NCI-H2227 (cell line): ENCODE results near the gene CAMK1D.

Experiments used
- DNase-seq: peaks from one replicate; lab custom pipeline; 2025; ENCODE audit not compliant: unreplicated experiment; lab: John Stamatoyannopoulos, UW

CAMK1D gene

DNA sequence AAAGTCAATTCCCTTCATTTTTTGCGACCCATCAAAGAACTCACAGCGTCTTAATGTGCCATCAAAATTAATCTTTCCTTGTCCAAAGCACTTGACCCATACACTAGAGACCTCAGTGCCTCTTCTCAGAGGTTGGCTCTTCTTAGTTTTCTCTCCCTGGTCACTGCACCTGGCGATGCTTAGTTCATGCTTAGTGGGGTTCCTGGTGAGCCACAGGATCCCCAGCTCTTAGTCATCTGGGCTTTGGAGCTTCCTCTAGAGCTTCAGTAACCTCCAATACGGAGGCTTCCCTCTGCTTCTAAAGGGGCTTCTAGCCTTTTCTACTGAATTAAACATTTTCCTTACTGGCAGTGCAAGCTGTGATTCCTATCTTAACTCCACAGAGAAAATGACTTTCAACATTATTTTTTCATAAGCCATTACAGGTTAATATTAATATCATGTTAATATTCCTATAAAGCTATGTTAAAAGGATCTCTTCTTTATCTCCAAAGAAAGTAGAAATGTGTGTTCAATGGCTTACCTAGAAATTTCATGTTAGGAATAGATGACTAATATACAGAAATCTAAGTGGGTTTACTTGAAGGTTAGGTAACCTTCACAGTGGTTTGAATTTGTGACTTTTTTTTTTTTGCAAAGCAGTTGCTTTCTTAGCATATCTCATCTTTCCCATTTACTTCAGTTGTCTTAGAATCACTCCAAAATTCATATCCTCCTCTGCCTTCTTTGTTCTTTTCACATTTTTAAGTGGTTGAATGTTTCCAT is 295.2 kb downstream of the CAMK1D start:
- no peak for DNase-seq

GRCh38 chr10:12645449-12645848 is 296.1 kb downstream of the CAMK1D start:
- no peak for DNase-seq

- DNase-seq, result no peak
These were observed 299.8 kb downstream of the CAMK1D start for GRCh38 chr10:12649012-12649584.

GRCh38 chr10:12650122-12650521 is 300.8 kb downstream of the CAMK1D start:
- DNase-seq, result no peak

DNA sequence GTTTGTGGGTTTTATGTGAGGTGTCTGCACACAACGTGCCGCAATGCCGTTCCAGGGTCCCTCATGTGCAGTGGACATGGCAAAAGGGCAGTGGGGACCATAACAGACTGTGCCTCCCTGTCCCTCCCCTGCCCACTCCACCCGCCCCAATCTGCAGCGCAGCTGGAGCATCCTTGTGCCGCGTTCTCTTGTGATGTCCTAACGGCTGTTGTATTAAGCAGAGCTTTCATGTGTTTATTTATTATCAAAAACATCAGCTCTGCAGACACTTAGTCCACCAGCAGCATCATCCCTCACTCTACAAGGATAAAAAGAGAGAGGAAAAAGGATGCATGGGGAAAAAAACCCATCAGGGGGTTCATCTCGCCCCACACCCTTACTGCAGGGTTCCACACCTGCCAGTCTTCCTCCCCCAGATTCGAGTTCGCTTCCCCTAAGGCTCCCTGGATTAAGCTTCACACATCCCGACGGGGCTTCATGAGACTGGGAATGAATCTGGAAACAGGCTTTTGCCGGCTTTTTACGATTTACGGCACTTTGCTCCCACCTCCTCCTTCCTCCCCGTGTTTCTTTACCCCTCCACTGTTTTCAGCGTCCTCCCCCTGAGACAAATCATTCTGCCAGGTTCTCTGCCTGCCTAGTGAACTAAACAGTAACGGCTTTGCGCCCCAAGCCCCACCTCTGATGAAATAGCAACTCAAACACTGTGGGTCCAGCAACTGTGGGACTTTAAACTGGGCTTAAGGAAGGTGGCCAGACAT is 301.4 kb downstream of the CAMK1D start:
- DNase-seq, result no peak

- DNase-seq, result no peak
These were observed 306.6 kb downstream of the CAMK1D start for GRCh38 chr10:12655940-12656339.

DNA sequence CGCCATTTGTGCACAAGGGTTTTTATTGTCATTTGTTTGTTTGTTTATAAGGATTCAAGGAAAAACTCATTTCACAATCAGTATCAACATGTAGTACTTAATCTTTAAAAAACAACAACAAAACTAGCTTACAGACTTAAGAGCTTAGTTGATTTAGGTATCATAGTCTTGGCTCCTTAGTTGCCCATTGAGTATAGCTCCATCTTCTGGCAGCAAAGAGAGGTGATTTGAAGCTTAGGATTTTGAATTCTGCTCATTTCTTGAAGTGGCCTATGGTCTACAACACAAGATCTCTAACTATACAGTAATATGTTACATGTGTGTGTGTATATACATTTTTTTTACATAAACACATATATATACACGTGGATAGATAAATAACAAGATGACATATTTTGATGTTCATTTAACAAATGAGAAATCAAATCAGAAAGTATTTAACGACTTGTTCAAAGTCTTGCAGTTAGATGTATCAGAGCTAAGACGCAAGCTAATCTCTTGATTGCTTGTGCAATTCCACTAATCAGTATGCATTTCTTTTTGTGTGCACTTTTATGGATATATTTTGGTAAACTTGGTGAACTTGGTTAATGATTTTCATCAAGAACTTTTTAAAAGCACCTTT is 307.3 kb downstream of the CAMK1D start:
- DNase-seq, result peak; percentile 1

DNA sequence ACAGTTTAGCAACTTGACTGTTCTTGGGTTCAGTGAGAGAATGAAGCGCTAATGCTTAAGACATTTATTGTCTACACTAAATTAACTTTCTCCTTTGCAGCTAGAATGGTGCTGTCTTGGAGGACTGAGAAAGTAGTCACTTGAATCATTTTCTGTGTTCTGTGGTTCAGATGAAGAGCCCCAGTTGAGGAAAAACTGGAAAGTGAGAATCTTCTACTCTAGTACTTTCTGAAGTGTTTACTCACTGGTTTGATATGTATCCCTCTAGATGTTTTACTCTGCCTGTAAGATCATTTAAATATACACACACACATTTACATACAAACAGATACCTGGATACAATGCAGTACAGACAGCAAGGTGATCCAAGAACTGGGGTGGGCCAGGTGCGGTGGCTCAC is 308.1 kb downstream of the CAMK1D start:
- no peak for DNase-seq

DNA sequence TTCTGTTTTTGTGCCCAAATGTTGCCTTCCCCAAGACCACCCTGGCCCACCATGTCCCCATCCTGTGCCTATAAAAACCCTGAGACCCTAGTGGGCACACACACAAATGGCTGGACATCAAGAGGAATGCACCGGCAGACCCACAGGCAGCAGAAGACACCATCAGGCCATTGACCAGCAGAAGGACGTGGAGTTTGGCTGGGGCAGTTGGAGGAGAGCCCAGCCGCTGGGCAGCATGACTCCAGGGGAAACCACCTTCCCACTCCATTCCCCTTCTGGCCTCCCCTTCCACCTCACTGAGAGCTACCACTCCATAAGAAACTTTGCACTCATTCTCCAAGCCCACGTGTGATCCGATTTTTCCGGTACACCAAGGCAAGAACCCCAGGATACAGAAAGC is 309.2 kb downstream of the CAMK1D start:
- DNase-seq, result no peak

- no peak for DNase-seq
These were observed 310.4 kb downstream of the CAMK1D start for GRCh38 chr10:12659706-12660105.

GRCh38 chr10:12660812-12661211 is 311.5 kb downstream of the CAMK1D start:
- no peak for DNase-seq

GRCh38 chr10:12661671-12662070 is 312.3 kb downstream of the CAMK1D start:
- no peak for DNase-seq

DNA sequence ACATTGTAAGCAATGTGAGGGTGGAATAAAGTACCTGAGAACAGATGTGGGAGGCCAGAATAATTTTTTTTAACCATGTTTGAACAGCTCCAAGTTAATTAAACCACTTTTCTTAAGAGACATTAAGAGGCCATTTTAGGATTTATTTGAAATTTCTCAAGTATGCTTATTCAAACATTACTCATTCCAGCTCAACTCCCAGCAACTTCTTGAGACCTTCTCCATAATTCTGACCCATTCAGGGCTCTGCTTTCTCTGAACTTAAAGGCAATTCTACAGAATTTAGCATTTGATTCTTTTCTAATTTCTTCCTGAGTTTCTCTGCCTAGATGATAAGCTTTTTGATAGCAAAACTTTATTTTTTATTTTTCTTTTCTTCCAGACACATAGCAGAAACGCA is 314.5 kb downstream of the CAMK1D start:
- DNase-seq, result no peak

GRCh38 chr10:12665501-12665900 is 316.2 kb downstream of the CAMK1D start:
- DNase-seq, result no peak

DNA sequence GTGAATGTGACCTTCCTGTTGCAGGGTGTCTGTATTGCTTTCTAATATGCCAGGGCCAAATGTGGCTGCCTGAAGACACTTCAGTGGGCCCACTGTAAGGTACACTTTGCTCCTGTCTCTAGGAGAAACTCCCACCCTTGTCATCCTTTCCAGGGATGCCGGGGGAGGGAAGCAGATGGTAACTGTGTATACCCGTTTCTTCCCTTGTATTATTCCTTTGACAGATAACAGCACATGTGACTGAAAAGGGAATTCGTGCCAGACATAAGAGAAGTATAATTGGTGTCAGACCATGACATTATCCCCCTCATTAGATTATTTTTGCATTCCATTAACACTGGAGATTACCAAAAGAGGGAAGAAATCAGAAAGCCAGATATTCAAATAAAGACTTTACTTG is 317.7 kb downstream of the CAMK1D start:
- DNase-seq, result no peak

DNA sequence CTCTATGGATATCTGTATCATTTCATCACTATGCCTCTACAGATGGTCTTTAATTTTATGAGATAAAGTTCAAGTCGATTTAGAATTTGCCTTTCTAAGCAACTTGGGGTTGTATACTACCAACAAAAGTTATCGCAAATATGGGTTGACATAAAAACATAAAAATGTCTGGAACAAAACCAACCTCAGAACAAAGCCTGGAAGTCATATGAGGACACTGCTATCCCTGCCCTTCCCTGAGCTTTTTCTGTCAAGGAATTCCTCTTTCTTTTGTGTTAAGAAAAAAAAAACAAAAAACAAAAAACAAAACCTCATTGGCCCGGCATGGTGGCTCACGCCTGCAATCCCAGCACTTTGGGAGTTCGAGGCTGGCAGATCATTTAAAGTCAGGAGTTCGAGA is 319.3 kb downstream of the CAMK1D start:
- no peak for DNase-seq

GRCh38 chr10:12670004-12670403 is 320.7 kb downstream of the CAMK1D start:
- DNase-seq, result no peak

DNA sequence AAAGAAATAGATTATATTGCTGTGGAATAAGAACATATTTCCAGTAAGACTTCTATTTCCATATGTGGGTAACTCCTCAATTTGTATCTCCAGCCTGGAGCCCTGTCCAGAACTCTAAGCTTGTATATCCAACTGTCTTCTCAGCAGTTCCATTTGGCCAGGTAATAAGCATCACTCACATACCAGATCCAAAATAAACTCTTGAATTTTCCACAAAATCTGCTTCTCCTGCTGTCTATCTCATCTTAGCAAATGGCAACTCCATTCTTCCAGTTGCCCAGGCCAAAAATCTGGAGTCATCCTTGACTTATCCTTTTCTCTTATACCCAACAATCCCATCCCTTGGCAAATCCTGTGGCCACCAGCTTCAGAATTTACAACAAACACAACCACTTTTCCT is 325.8 kb downstream of the CAMK1D start:
- no peak for DNase-seq

DNA sequence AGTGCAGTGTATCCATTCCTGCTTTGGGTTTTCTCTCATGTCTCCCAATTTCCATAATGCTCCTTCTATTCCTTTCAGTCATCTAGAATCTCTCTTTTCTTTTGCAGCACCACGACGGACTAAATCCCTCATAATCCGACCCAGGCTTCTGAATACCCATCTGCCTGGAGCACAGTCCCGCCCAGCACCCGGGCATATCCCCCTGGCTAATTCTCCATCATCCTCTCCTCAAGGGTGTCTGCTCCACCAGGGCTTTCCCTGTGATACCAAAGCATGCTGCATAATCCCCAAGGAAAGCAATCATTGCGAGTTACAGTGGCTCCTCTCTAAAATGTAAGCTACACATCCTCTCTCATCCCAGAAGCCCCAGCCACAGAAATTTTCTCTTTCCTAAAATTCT is 330.3 kb downstream of the CAMK1D start:
- no peak for DNase-seq

DNA sequence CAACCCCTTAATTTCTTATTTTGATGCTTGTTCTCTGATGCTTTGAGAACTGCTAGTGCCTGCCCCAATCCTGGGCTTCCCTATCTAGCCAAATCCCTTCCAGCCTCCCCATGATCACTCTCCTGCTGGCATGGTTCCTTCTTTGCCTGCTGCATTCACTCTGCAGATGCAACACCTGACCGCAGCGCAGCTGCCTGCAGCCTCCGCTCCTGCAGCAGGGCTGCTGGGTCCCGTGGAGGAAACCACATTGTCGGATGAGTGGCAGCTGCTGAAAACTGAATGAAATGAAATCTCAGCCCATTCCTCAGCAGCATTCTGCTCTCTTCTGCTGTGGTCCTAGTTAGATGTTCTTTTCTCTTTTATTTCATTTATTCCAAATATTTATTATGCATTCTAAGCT is 331.9 kb downstream of the CAMK1D start:
- peak; percentile 17 for DNase-seq

GRCh38 chr10:12684784-12685183 is 335.4 kb downstream of the CAMK1D start:
- DNase-seq, result no peak
